NT2/D1 (cell line): ENCODE results near the gene XPNPEP2.

ENCODE experiments used
- YY1 ChIP-seq: IDR thresholded peaks from 2 replicates; pipeline ENCODE4 v1.6.1; 2011; ENCODE audit not compliant: insufficient read length, insufficient read depth
- ZNF274 ChIP-seq: IDR thresholded peaks from 2 replicates; pipeline ENCODE4 v1.6.1; 2011; ENCODE audit warnings: mild to moderate bottlenecking, low read depth, low read length

DNA sequence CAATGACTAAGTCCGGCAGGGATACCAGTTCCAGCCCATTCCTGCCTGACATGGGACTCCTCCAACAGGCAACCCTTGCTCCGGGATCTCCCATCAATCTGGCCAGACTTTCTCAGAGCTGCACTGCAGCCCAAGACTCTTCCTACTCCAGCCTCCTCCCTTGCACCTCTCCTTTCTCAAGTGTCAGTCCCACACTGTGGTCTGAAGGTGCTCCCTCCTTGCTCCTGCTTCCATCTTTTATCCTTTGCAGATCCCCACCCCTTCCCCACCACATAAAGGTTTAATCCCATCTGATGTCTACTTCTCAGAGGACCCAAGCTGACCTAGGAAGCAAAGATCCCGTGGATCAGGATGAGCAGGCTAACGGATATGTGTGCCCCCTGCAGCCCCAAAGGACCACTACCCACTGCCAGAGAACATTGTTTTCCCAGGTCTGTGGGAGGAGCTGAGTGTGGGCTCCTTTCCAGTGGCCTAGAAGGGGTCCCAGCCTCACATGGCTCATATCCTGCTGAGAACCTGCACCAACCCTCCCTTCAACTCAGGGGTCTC is 33.3 kb upstream of the XPNPEP2 start:
- TF ChIP-seq YY1 (no peak), ZNF274 (no peak)
